ENCODE results near the gene LCA5L. TPM values are rescaled to one million over a fixed set of nuclear protein-coding genes. Genes with fewer than 3 reads are reported as not detected.
"Not testable (repeated sequence)": the region's sequence is repeated elsewhere in the genome, so short reads cannot be mapped to it uniquely, and the experiment has no call there.

Gene LCA5L
- total RNA-seq, 1 donor from 2014 or later, result not detected

GRCh38 chr21:39386194-39386593, 59.4 kb downstream of the LCA5L start:
- peak overlapping the region; percentile 35 to 37 for H3K4me3 ChIP-seq
- H3K9me3 ChIP-seq, result no peaks in the 10 kb centered on the region
- intact Hi-C loops (cut with DNase I), result loop anchor here (5.0 to 10.0 kb wide), 2 partner anchors 74 to 201 kb away; partner anchors contain the start of genes BRWD1 and PSMG1
- no peaks in the 10 kb centered on the region for H3K36me3 ChIP-seq
- TF ChIP-seq POLR2A (IDR thresholded peaks at IDR 0.05) (no peak), POLR2AphosphoS5 (IDR thresholded peaks at IDR 0.05; ENCODE audit: insufficient read depth in 1 of 2, low read depth in 1 of 2) (no peak)
- TF ChIP-seq, protein P1, sequence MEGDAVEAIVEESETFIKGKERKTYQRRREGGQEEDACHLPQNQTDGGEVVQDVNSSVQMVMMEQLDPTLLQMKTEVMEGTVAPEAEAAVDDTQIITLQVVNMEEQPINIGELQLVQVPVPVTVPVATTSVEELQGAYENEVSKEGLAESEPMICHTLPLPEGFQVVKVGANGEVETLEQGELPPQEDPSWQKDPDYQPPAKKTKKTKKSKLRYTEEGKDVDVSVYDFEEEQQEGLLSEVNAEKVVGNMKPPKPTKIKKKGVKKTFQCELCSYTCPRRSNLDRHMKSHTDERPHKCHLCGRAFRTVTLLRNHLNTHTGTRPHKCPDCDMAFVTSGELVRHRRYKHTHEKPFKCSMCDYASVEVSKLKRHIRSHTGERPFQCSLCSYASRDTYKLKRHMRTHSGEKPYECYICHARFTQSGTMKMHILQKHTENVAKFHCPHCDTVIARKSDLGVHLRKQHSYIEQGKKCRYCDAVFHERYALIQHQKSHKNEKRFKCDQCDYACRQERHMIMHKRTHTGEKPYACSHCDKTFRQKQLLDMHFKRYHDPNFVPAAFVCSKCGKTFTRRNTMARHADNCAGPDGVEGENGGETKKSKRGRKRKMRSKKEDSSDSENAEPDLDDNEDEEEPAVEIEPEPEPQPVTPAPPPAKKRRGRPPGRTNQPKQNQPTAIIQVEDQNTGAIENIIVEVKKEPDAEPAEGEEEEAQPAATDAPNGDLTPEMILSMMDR (IDR thresholded peaks at IDR 0.05), result no peak
- H3K4me1 ChIP-seq, result peaks cover 41% of the 10 kb centered on the region
- H3K27ac ChIP-seq, result peak overlapping the region; percentile 78
- H3K27me3 ChIP-seq, result no peaks in the 10 kb centered on the region
- DNase-seq (ENCODE audit: extremely low spot score in 2 of 2), result no peak

DNA sequence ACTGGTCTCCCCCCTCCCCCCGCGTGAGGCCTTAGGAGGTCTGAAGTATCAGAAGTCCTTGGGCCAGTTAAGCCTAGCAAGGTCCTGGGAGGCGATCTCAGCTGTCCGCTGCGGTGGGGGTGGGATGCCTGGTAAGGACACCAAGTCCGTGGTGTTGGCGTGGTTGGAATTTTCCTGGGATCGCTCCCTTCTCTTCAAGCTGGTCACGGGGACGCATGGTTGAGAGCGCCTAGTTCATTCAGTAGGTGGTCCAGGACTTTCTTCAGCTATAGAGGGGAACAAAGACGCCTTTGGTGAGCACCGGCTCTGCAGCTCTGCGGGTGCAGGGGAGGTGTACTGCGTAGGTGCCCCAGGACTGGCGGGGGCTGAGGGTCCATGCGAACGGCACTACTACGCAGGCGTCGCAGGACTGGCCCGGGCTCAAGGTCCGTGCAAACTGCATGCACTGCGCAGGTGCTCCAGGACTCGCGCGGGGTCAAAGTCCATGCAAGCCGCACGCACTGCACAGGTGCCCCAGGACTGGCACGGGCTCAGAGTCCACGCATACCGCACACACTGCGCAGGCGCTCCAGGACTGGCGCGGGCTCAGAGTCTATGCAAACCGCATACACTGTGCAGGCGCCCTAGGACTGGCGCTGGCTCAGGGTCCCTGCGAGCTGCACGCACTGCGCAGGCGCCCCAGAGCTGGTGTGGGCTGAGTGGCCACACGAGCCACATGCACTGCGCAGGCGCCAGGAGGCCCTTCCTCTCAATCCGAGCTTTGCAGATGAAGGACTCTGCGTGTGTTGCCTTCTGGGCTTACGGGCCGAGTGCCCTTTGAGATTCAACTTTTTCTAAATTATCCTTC, 60.1 kb downstream of the LCA5L start:
- intact Hi-C loops (cut with DNase I), result loop anchor here (5.0 to 10.0 kb wide), 2 partner anchors 73 to 201 kb away; partner anchors contain the start of genes BRWD1 and PSMG1
- TF ChIP-seq, protein P1 (IDR thresholded peaks at IDR 0.05), result no peak
- peak; percentile 23 to 60 for TF ChIP-seq POLR2AphosphoS5 (IDR thresholded peaks at IDR 0.05; ENCODE audit: insufficient read depth in 1 of 2, low read depth in 1 of 2)
- peaks cover 47% of the 10 kb centered on the region for H3K4me1 ChIP-seq
- H3K27ac ChIP-seq, result peak overlapping the region; percentile 78
- no peaks in the 10 kb centered on the region for H3K36me3 ChIP-seq
- H3K4me3 ChIP-seq, result peak overlapping the region; percentile 35 to 37
- no peak for DNase-seq (ENCODE audit: extremely low spot score in 2 of 2)
- no peaks in the 10 kb centered on the region for H3K27me3 ChIP-seq
- H3K9me3 ChIP-seq, result no peaks in the 10 kb centered on the region

- no peak for DNase-seq (ENCODE audit: extremely low spot score in 2 of 2)
- no peak overlapping the region for H3K27ac ChIP-seq
- no peaks in the 10 kb centered on the region for H3K36me3 ChIP-seq
- no peaks in the 10 kb centered on the region for H3K27me3 ChIP-seq
- TF ChIP-seq, protein P1 (IDR thresholded peaks at IDR 0.05), result no peak
- TF ChIP-seq POLR2AphosphoS5 (IDR thresholded peaks at IDR 0.05; ENCODE audit: insufficient read depth in 1 of 2, low read depth in 1 of 2) (no peak), POLR2A (IDR thresholded peaks at IDR 0.05) (no peak)
- no peaks in the 10 kb centered on the region for H3K9me3 ChIP-seq
- H3K4me1 ChIP-seq, result peaks cover 47% of the 10 kb centered on the region
- H3K4me3 ChIP-seq, result no peak overlapping the region
- intact Hi-C loops (cut with DNase I), result loop anchor here (5.0 to 10.0 kb wide), 2 partner anchors 72 to 200 kb away; partner anchors contain the start of genes BRWD1 and PSMG1
Observed at GRCh38 chr21:39384674-39385298, 60.8 kb downstream of the LCA5L start.

DNA sequence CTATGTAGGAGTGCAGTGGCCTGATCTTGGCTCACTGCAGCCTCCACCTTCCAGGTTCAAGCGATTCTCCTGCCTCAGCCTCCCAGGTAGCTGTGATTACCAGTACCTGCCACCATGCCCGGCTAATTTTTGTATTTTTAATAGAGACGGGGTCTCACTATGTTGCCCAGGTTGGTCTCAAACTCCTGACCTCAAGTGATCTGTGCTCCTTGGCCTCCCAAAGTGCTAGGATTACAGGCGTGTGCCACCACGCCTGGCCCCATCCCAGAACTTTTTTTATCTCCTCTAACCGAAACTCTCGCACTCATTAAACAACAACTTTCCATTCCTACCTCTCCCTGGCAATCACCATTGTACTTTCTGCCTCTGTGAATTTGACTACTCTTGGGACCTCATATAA, 63.5 kb downstream of the LCA5L start:
- intact Hi-C loops (cut with DNase I), result loop anchor here (10.0 kb wide), 1 partner anchor 197 kb away; the partner anchor contains the start of gene PSMG1
- H3K4me1 ChIP-seq, result peaks cover 24% of the 10 kb centered on the region
- not testable (repeated sequence) for H3K9me3 ChIP-seq; DNase-seq (ENCODE audit: extremely low spot score in 2 of 2); H3K4me3 ChIP-seq; H3K27me3 ChIP-seq; H3K27ac ChIP-seq; H3K36me3 ChIP-seq

GRCh38 chr21:39381009-39381408, 64.6 kb downstream of the LCA5L start:
- peak overlapping the region; percentile 92 for H3K27ac ChIP-seq
- no peak for TF ChIP-seq POLR2AphosphoS5 (IDR thresholded peaks at IDR 0.05; ENCODE audit: insufficient read depth in 1 of 2, low read depth in 1 of 2)
- TF ChIP-seq, protein P1 (IDR thresholded peaks at IDR 0.05), result no peak
- no peak for TF ChIP-seq POLR2A (IDR thresholded peaks at IDR 0.05)
- H3K27me3 ChIP-seq, result no peaks in the 10 kb centered on the region
- no peaks in the 10 kb centered on the region for H3K36me3 ChIP-seq
- no peak for DNase-seq (ENCODE audit: extremely low spot score in 2 of 2)
- H3K9me3 ChIP-seq, result no peaks in the 10 kb centered on the region
- peaks cover 13% of the 10 kb centered on the region for H3K4me1 ChIP-seq
- intact Hi-C loops (cut with DNase I), result loop anchor here (10.0 kb wide), 1 partner anchor 196 kb away; the partner anchor contains the start of gene PSMG1
- peak overlapping the region; percentile 73 to 74 for H3K4me3 ChIP-seq
